ENCODE results near the gene KCNT2. TPM values are rescaled to one million over a fixed set of nuclear protein-coding genes. Genes with fewer than 3 reads are reported as not detected.

KCNT2 gene
- total RNA-seq, 3 donors from 2014 or later, result 2.6 to 3.7 (median 3.0) TPM

DNA sequence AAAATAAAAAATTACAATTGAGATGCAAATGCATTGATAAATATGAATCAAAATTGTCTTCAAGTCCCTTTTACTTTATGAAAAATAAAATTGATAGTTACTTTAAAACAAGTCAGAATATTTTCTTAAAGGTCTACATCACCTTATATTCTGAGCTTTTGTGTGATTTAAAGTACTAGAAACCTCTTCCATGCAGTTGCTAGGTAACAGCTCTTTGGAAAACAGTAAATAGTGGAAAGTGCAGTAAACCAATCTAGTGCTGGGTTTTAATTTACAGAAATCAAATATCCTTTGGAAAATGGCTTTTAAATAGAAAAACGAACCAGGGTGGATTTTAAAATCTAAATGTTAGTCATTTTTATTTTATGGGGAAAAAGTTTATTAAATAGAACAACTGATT, 227.9 kb downstream of the KCNT2 start:
- Histone ChIP-seq H3K9me3 (no peaks in the 10 kb centered on the region), H3K4me1 (no peaks in the 10 kb centered on the region), H3K27ac (no peak overlapping the region), H3K36me3 (no peaks in the 10 kb centered on the region), H3K27me3 (no peaks in the 10 kb centered on the region), H3K4me3 (no peak overlapping the region)
- TF ChIP-seq POLR2A (IDR thresholded peaks at IDR 0.05), result no peak
- TF ChIP-seq, protein P1, sequence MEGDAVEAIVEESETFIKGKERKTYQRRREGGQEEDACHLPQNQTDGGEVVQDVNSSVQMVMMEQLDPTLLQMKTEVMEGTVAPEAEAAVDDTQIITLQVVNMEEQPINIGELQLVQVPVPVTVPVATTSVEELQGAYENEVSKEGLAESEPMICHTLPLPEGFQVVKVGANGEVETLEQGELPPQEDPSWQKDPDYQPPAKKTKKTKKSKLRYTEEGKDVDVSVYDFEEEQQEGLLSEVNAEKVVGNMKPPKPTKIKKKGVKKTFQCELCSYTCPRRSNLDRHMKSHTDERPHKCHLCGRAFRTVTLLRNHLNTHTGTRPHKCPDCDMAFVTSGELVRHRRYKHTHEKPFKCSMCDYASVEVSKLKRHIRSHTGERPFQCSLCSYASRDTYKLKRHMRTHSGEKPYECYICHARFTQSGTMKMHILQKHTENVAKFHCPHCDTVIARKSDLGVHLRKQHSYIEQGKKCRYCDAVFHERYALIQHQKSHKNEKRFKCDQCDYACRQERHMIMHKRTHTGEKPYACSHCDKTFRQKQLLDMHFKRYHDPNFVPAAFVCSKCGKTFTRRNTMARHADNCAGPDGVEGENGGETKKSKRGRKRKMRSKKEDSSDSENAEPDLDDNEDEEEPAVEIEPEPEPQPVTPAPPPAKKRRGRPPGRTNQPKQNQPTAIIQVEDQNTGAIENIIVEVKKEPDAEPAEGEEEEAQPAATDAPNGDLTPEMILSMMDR (IDR thresholded peaks at IDR 0.05), result no peak
- TF ChIP-seq POLR2AphosphoS5 (IDR thresholded peaks at IDR 0.05), result no peak
- DNase-seq (ENCODE audit: low spot score in 2 of 2), result no peak
- intact Hi-C loops (cut with DNase I; ENCODE audit: low total_unique reads), result no loop called here

DNA sequence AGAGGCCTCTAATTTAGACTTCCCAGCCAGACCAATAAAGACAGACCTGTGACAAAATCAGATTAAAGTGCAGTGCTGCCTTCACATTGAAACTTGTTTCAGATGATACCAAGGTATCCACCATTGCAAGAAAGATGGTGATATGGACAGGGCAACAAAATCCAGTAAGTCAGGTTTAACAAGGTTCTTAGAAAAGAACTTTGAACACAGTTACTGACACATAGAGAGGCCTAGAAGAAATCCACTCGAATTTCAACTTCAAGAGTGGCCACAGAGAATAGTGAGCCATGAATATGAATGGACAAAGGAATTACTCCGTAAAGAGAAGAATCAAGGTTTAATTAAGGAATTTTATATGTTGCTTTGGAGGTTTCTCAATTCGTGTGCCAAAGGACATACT, 230.4 kb downstream of the KCNT2 start:
- H3K9me3 ChIP-seq, result no peaks in the 10 kb centered on the region
- DNase-seq (ENCODE audit: low spot score in 2 of 2), result no peak
- H3K27ac ChIP-seq, result no peak overlapping the region
- H3K4me1 ChIP-seq, result no peaks in the 10 kb centered on the region
- TF ChIP-seq, protein P1 (IDR thresholded peaks at IDR 0.05), result no peak
- TF ChIP-seq POLR2A (IDR thresholded peaks at IDR 0.05) (no peak), POLR2AphosphoS5 (IDR thresholded peaks at IDR 0.05) (no peak)
- H3K4me3 ChIP-seq, result no peak overlapping the region
- no peaks in the 10 kb centered on the region for H3K36me3 ChIP-seq
- intact Hi-C loops (cut with DNase I; ENCODE audit: low total_unique reads), result no loop called here
- H3K27me3 ChIP-seq, result no peaks in the 10 kb centered on the region

- TF ChIP-seq POLR2AphosphoS5 (IDR thresholded peaks at IDR 0.05) (no peak), POLR2A (IDR thresholded peaks at IDR 0.05) (no peak)
- TF ChIP-seq, protein P1 (IDR thresholded peaks at IDR 0.05), result no peak
- Histone ChIP-seq H3K27ac (no peak overlapping the region), H3K4me1 (no peaks in the 10 kb centered on the region), H3K27me3 (no peaks in the 10 kb centered on the region), H3K36me3 (no peaks in the 10 kb centered on the region), H3K4me3 (no peak overlapping the region), H3K9me3 (no peaks in the 10 kb centered on the region)
- intact Hi-C loops (cut with DNase I; ENCODE audit: low total_unique reads), result no loop called here
- DNase-seq (ENCODE audit: low spot score in 2 of 2), result no peak
Measured at GRCh38 chr1:196376630-196377328, 231.5 kb downstream of the KCNT2 start.

DNA sequence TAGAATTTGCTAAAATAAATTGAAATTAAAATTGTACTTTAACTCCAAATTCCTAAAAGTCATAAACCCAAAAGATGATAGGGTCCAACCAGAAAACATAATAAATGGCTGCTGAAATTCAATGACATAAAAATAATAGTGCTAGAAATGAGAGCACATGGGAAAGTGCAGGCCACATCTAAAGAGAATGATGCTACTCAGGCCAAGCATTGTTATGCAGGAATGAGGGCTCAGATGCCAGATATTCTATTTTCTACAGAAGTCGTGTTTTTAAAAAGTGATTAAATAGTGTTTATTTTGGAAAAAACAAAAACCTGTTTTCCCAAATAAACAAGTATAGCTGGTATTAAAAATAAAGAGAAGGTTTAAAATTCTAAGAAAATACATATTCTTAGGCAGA, 234.4 kb downstream of the KCNT2 start:
- intact Hi-C loops (cut with DNase I; ENCODE audit: low total_unique reads), result no loop called here
- H3K36me3 ChIP-seq, result no peaks in the 10 kb centered on the region
- no peak overlapping the region for H3K27ac ChIP-seq
- H3K27me3 ChIP-seq, result no peaks in the 10 kb centered on the region
- TF ChIP-seq, protein P1 (IDR thresholded peaks at IDR 0.05), result no peak
- TF ChIP-seq POLR2A (IDR thresholded peaks at IDR 0.05) (no peak), POLR2AphosphoS5 (IDR thresholded peaks at IDR 0.05) (no peak)
- H3K4me1 ChIP-seq, result no peaks in the 10 kb centered on the region
- no peak overlapping the region for H3K4me3 ChIP-seq
- DNase-seq (ENCODE audit: low spot score in 2 of 2), result no peak
- no peaks in the 10 kb centered on the region for H3K9me3 ChIP-seq

GRCh38 chr1:196372896-196373536, 235.2 kb downstream of the KCNT2 start:
- DNase-seq (ENCODE audit: low spot score in 2 of 2), result no peak
- Histone ChIP-seq H3K4me1 (no peaks in the 10 kb centered on the region), H3K36me3 (no peaks in the 10 kb centered on the region), H3K27ac (no peak overlapping the region), H3K4me3 (no peak overlapping the region), H3K9me3 (no peaks in the 10 kb centered on the region), H3K27me3 (no peaks in the 10 kb centered on the region)
- intact Hi-C loops (cut with DNase I; ENCODE audit: low total_unique reads), result no loop called here
- TF ChIP-seq POLR2A (IDR thresholded peaks at IDR 0.05), result no peak
- TF ChIP-seq, protein P1 (IDR thresholded peaks at IDR 0.05), result peak in 1 of 3 donors; percentile 34
- no peak for TF ChIP-seq POLR2AphosphoS5 (IDR thresholded peaks at IDR 0.05)
